HUES6 (cell line): ENCODE measurements around the gene TTC7B.
"Not testable (repeated sequence)": the region's sequence is repeated elsewhere in the genome, so short reads cannot be mapped to it uniquely, and the experiment has no call there.

ENCODE experiments used
- H3K27ac ChIP-seq: 2 replicates; pipeline ENCODE4 v1.7.0; 2013; ENCODE audit warnings: low read depth, mild to moderate bottlenecking, low read length, inconsistent platforms
- H3K27me3 ChIP-seq: 2 replicates; pipeline ENCODE4 v1.6.1; 2013; ENCODE audit warnings: low read length; ENCODE audit not compliant: control insufficient read depth, insufficient read depth
- H3K36me3 ChIP-seq: 2 replicates; pipeline ENCODE4 v1.6.1; 2013; ENCODE audit warnings: low read length; ENCODE audit not compliant: control insufficient read depth, insufficient read depth
- H3K4me1 ChIP-seq: 2 replicates; pipeline ENCODE4 v1.6.1; 2013; ENCODE audit warnings: low read length; ENCODE audit not compliant: control insufficient read depth, insufficient read depth
- H3K4me3 ChIP-seq: 2 replicates; pipeline ENCODE4 v1.5.1; 2013; ENCODE audit warnings: low read depth, low read length
- H3K9ac ChIP-seq: one replicate; pipeline ENCODE4 v1.6.1; 2013; ENCODE audit warnings: mild to moderate bottlenecking, low read length
- H3K9me3 ChIP-seq: 2 replicates; pipeline ENCODE4 v1.6.1; 2013; ENCODE audit warnings: low read depth, low read length; ENCODE audit not compliant: control insufficient read depth, insufficient read depth

Gene TTC7B

GRCh38 chr14:90815822-90816662, at the start of gene TTC7B:
TSS of gene TTC7B (minus strand) at chr14:90816430. CDS start at chr14:90816295, 135 bp downstream.
- H3K9ac ChIP-seq: peak within 1 kb of the TSS; percentile 64

GRCh38 chr14:90864741-90865140, 48.5 kb upstream of the TTC7B start:
- no peaks in the 10 kb centered on the region for H3K36me3 ChIP-seq
- no peak overlapping the region for H3K9ac ChIP-seq
- no peaks in the 10 kb centered on the region for H3K4me1 ChIP-seq
- no peaks in the 10 kb centered on the region for H3K9me3 ChIP-seq
- no peak overlapping the region for H3K4me3 ChIP-seq
- no peaks in the 10 kb centered on the region for H3K27me3 ChIP-seq
- no peak overlapping the region for H3K27ac ChIP-seq

More at GRCh38 chr14:90815822-90816662, at the start of gene TTC7B:
- H3K4me1 ChIP-seq: peaks cover 15% of the 10 kb centered on the region
- H3K27me3 ChIP-seq: peaks cover 19% of the 10 kb centered on the region
- H3K4me3 ChIP-seq: peak within 1 kb of the TSS; percentile 76
- no peaks in the 10 kb centered on the region for H3K36me3 ChIP-seq
- H3K27ac ChIP-seq: no peak within 1 kb of the TSS
- H3K9me3 ChIP-seq: no peaks in the 10 kb centered on the region

GRCh38 chr14:90858511-90858910, 42.3 kb upstream of the TTC7B start:
- H3K4me3 ChIP-seq: no peak overlapping the region
- H3K27me3 ChIP-seq: no peaks in the 10 kb centered on the region
- no peaks in the 10 kb centered on the region for H3K36me3 ChIP-seq
- no peak overlapping the region for H3K9ac ChIP-seq
- H3K4me1 ChIP-seq: no peaks in the 10 kb centered on the region
- no peaks in the 10 kb centered on the region for H3K9me3 ChIP-seq
- H3K27ac ChIP-seq: no peak overlapping the region

GRCh38 chr14:90857866-90858265, 41.6 kb upstream of the TTC7B start:
- H3K27me3 ChIP-seq: no peaks in the 10 kb centered on the region
- no peaks in the 10 kb centered on the region for H3K9me3 ChIP-seq
- H3K4me3 ChIP-seq: no peak overlapping the region
- no peaks in the 10 kb centered on the region for H3K4me1 ChIP-seq
- no peak overlapping the region for H3K9ac ChIP-seq
- H3K27ac ChIP-seq: no peak overlapping the region
- H3K36me3 ChIP-seq: no peaks in the 10 kb centered on the region

- H3K9ac ChIP-seq, H3K4me3 ChIP-seq, H3K27ac ChIP-seq, H3K4me1 ChIP-seq, H3K27me3 ChIP-seq, H3K36me3 ChIP-seq, H3K9me3 ChIP-seq: not testable (repeated sequence)
Measured at GRCh38 chr14:90856115-90856514, 39.9 kb upstream of the TTC7B start.

GRCh38 chr14:90853116-90853515, 36.9 kb upstream of the TTC7B start:
- H3K9ac ChIP-seq: no peak overlapping the region
- no peaks in the 10 kb centered on the region for H3K9me3 ChIP-seq
- no peaks in the 10 kb centered on the region for H3K36me3 ChIP-seq
- no peak overlapping the region for H3K27ac ChIP-seq
- H3K4me1 ChIP-seq: peaks cover 15% of the 10 kb centered on the region
- H3K27me3 ChIP-seq: no peaks in the 10 kb centered on the region
- H3K4me3 ChIP-seq: no peak overlapping the region

GRCh38 chr14:90851327-90852036, 35.3 kb upstream of the TTC7B start:
- no peaks in the 10 kb centered on the region for H3K9me3 ChIP-seq
- H3K9ac ChIP-seq: no peak overlapping the region
- no peak overlapping the region for H3K4me3 ChIP-seq
- no peaks in the 10 kb centered on the region for H3K36me3 ChIP-seq
- H3K4me1 ChIP-seq: peaks cover 15% of the 10 kb centered on the region
- no peak overlapping the region for H3K27ac ChIP-seq
- no peaks in the 10 kb centered on the region for H3K27me3 ChIP-seq

GRCh38 chr14:90850487-90850886, 34.3 kb upstream of the TTC7B start:
- H3K4me1 ChIP-seq: peaks cover 15% of the 10 kb centered on the region
- no peaks in the 10 kb centered on the region for H3K9me3 ChIP-seq
- H3K27me3 ChIP-seq: no peaks in the 10 kb centered on the region
- peak overlapping the region; percentile 59; the same call in 1 of the 2 replicates for H3K27ac ChIP-seq
- peak overlapping the region; percentile 54 for H3K9ac ChIP-seq
- no peak overlapping the region for H3K4me3 ChIP-seq
- no peaks in the 10 kb centered on the region for H3K36me3 ChIP-seq

GRCh38 chr14:90849787-90850444, 33.7 kb upstream of the TTC7B start:
- Histone ChIP-seq H3K27ac (peak overlapping the region; percentile 59; the same call in 1 of the 2 replicates), H3K4me1 (peaks cover 15% of the 10 kb centered on the region), H3K9ac (no peak overlapping the region), H3K36me3 (no peaks in the 10 kb centered on the region), H3K9me3 (no peaks in the 10 kb centered on the region), H3K27me3 (no peaks in the 10 kb centered on the region), H3K4me3 (no peak overlapping the region)

GRCh38 chr14:90848944-90849731, 32.9 kb upstream of the TTC7B start:
- H3K9me3 ChIP-seq: no peaks in the 10 kb centered on the region
- peaks cover 15% of the 10 kb centered on the region for H3K4me1 ChIP-seq
- H3K27me3 ChIP-seq: no peaks in the 10 kb centered on the region
- H3K27ac ChIP-seq: no peak overlapping the region
- no peak overlapping the region for H3K9ac ChIP-seq
- H3K4me3 ChIP-seq: no peak overlapping the region
- no peaks in the 10 kb centered on the region for H3K36me3 ChIP-seq
